ENCODE results near the gene FAM107A.

GRCh38 chr3:58555203-58555602 is 22.0 kb downstream of the FAM107A start:
- no peak for TF ChIP-seq POLR2A (IDR thresholded peaks at IDR 0.05)
- TF ChIP-seq, protein P1, sequence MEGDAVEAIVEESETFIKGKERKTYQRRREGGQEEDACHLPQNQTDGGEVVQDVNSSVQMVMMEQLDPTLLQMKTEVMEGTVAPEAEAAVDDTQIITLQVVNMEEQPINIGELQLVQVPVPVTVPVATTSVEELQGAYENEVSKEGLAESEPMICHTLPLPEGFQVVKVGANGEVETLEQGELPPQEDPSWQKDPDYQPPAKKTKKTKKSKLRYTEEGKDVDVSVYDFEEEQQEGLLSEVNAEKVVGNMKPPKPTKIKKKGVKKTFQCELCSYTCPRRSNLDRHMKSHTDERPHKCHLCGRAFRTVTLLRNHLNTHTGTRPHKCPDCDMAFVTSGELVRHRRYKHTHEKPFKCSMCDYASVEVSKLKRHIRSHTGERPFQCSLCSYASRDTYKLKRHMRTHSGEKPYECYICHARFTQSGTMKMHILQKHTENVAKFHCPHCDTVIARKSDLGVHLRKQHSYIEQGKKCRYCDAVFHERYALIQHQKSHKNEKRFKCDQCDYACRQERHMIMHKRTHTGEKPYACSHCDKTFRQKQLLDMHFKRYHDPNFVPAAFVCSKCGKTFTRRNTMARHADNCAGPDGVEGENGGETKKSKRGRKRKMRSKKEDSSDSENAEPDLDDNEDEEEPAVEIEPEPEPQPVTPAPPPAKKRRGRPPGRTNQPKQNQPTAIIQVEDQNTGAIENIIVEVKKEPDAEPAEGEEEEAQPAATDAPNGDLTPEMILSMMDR (IDR thresholded peaks at IDR 0.05), result no peak
